ENCODE data around the gene SLC24A4.

DNA sequence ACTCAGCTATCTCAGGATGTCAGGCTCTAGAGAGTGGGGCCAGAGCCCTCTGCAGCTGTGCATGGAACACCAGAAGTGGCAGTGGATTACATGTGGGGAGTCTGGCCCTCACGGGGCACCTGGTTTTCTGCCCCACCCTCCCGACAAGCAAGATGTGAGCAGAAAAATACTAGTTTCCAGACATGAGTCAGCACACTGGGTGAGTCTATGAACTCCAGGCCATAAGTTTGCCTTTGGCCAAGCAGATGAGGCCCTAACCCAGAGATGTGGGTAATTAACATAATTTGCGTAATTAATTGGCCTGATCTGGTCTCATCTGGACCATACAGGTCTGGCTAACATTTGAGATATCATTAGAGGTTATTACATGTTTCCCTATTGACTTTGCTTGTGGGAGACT lies 37.7 kb upstream of the SLC24A4 start:
- TF ChIP-seq EZH2 (IDR thresholded peaks at IDR 0.05; ENCODE audit: borderline replicate concordance) (no peak), CTCF (IDR thresholded peaks at IDR 0.05; ENCODE audit: poor library complexity) (no peak), EZH2phosphoT487 (IDR thresholded peaks at IDR 0.05; ENCODE audit: low read depth, severe bottlenecking, unreplicated experiment) (no peak)

All from hepatocyte (in vitro differentiated cells).